ENCODE measurements around the gene THSD4. TPM values are rescaled to one million over a fixed set of nuclear protein-coding genes. Genes with fewer than 3 reads are reported as not detected.

Gene THSD4
- total RNA-seq, 2 experiments from 2014 or later = not detected

DNA sequence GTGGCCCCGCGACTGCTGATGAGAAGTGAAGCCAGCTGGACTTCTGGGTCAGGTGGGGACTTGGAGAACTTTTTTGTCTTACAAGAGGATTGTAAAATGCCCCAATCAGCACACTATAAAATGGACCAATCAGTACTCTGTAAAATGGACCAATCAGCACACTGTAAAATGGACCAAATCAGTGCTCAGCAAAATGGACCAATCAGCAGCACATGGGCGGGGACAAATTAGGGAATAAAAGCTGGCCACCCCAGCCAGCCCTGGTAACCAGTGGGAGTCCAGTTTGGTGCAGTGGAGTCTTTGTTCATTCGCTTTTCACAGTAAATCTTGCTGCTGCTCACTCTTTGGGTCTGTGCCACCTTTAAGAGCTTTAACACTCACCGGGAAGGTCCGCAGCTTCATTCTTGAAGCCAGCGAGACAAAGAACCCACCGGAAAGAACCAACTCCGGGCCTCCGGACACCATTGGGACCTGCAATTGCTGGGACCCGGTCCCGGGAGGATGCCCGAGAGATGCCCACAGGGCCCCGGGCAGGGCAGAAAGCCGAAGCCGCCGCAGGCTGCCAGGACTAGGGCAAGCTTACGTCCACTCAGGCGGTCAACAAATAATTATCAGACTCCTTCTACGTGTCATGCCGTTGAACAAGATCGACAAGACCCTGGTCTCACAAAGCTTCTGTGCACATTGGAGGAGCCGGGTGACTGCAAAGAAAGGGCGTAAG is 686.8 kb downstream of the THSD4 start:
- H3K27me3 Mint-ChIP-seq = peaks cover 18% of the 10 kb centered on the region

DNA sequence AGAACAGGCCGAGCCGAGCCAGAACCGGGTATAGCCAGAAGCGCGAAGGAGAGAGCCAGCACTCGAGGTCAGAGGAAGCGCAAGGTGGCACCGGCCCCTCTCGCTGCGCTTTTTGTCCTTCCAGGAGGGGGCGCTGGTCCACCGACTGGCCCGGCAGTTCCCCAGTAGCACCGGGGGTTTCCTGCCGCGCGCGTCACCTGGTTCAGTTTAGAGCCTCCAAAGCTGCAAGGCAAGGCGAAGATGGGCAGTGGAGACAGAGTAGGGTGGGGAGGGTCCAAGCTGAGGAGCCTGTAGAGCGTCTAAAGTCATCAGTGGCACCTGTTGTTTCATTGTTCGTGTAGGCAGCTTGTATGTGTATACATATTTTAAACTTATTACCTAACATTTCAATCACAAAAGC is 687.5 kb downstream of the THSD4 start:
- CTCF ChIA-PET = interaction anchor here (0.8 to 3.0 kb wide), 10 partner anchors 12 to 360 kb away, joined by 3 to 19 read pairs (median 4); no protein-coding TSS in a partner anchor
- POLR2A ChIA-PET = no interaction called here

More for the DNA sequence above, 686.8 kb downstream of the THSD4 start:
- Mint-ChIP-seq H3K36me3 (ENCODE audit: low read depth) (no peaks in the 10 kb centered on the region), H3K4me1 (ENCODE audit: low read depth) (no peaks in the 10 kb centered on the region), H3K27ac (no peak overlapping the region), H3K4me3 (no peak overlapping the region), H3K9me3 (no peaks in the 10 kb centered on the region)
- ChIA-PET CTCF (interaction anchor here (0.8 to 3.0 kb wide), 16 partner anchors 11 to 361 kb away, joined by 3 to 19 read pairs (median 4); no protein-coding TSS in a partner anchor), POLR2A (interaction anchor here (0.6 kb wide), 1 partner anchor 61 kb away, joined by 3 read pairs; no protein-coding TSS in a partner anchor)
- no peak for DNase-seq
- TF ChIP-seq, protein P1, sequence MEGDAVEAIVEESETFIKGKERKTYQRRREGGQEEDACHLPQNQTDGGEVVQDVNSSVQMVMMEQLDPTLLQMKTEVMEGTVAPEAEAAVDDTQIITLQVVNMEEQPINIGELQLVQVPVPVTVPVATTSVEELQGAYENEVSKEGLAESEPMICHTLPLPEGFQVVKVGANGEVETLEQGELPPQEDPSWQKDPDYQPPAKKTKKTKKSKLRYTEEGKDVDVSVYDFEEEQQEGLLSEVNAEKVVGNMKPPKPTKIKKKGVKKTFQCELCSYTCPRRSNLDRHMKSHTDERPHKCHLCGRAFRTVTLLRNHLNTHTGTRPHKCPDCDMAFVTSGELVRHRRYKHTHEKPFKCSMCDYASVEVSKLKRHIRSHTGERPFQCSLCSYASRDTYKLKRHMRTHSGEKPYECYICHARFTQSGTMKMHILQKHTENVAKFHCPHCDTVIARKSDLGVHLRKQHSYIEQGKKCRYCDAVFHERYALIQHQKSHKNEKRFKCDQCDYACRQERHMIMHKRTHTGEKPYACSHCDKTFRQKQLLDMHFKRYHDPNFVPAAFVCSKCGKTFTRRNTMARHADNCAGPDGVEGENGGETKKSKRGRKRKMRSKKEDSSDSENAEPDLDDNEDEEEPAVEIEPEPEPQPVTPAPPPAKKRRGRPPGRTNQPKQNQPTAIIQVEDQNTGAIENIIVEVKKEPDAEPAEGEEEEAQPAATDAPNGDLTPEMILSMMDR (IDR thresholded peaks at IDR 0.05) = no peak
- intact Hi-C loops (cut with micrococcal nuclease) = no loop called here
- ATAC-seq = no peak

DNA sequence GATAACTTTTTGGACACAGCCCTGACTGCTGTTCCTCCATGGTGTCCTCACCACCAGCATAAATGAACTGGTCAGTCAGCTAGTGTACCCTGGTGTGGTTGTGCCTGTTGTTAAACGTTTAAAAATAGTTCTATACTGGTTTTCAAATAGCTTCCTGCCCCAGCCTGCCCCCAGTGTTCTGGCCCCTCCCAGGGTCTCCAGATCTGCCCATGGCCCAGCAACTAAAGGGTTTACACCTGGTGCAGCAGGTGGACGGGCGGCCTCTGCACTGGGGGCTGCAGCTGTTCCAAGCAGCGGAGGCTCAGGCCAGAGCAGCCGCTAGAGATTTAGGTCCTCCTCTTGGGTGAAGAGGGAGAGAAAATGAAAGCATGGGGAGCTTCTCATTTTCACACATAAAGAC is 689.0 kb downstream of the THSD4 start:
- H3K36me3 Mint-ChIP-seq (ENCODE audit: low read depth) = no peaks in the 10 kb centered on the region
- peaks cover 17% of the 10 kb centered on the region for H3K27me3 Mint-ChIP-seq
- H3K27ac Mint-ChIP-seq = no peak overlapping the region
- no peaks in the 10 kb centered on the region for H3K9me3 Mint-ChIP-seq
- no peak for ATAC-seq
- CTCF ChIA-PET = interaction anchor here (0.7 to 2.8 kb wide), 4 partner anchors 33 to 353 kb away, joined by 3 to 9 read pairs (median 3); no protein-coding TSS in a partner anchor
- no peak overlapping the region for H3K4me3 Mint-ChIP-seq
- DNase-seq = no peak
- H3K4me1 Mint-ChIP-seq (ENCODE audit: low read depth) = no peaks in the 10 kb centered on the region
- POLR2A ChIA-PET = no interaction called here
- TF ChIP-seq, protein P1 (IDR thresholded peaks at IDR 0.05) = no peak
- intact Hi-C loops (cut with micrococcal nuclease) = no loop called here

More for the DNA sequence above, 687.5 kb downstream of the THSD4 start:
- H3K36me3 Mint-ChIP-seq (ENCODE audit: low read depth) = no peaks in the 10 kb centered on the region
- TF ChIP-seq, protein P1 (IDR thresholded peaks at IDR 0.05) = peak; percentile 62
- peak; percentile 62 for DNase-seq
- H3K4me3 Mint-ChIP-seq = no peak overlapping the region
- intact Hi-C loops (cut with micrococcal nuclease) = no loop called here
- no peaks in the 10 kb centered on the region for H3K4me1 Mint-ChIP-seq (ENCODE audit: low read depth)
- peak; percentile 56 for ATAC-seq
- H3K27ac Mint-ChIP-seq = no peak overlapping the region
- no peaks in the 10 kb centered on the region for H3K9me3 Mint-ChIP-seq
- H3K27me3 Mint-ChIP-seq = peaks cover 18% of the 10 kb centered on the region

DNA sequence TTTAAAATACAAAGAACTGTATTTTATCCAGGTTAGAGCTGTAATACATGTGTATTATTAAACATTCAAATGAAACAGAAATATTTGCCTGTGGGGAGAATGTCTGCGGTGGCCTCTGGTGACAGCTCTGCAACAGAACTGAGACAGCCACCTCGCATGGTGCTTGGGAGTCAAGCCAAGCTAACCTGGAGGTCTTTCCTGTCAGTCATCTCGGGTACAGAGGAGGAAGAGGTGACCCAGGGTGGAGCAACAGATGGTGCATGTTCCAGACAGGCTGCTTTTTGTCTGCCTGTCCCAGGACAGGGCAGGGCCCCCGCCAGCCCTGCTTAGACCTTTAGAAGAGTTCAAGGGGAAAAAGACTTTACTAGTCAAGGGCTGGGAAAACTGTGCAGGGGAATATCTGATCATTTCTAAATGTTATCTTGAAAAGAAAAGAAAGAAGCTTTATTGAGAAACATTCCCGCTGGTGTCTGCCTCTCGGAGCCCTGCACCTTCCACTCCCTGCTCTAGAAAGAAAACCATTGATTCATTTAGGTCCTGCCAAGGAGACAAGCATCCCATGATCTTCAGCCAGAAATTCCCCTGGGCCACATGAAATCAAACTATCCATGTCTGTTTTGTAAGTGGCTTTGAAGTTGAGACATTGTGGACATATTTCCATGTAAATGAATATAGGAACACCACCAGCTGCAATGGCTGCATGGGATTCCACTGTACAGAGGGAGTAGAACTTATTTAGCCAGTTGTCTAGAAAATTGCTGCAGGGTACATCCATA is 689.6 kb downstream of the THSD4 start:
- Mint-ChIP-seq H3K4me3 (no peak overlapping the region), H3K27me3 (peaks cover 17% of the 10 kb centered on the region), H3K9me3 (no peaks in the 10 kb centered on the region), H3K27ac (no peak overlapping the region), H3K36me3 (ENCODE audit: low read depth) (no peaks in the 10 kb centered on the region), H3K4me1 (ENCODE audit: low read depth) (no peaks in the 10 kb centered on the region)
- ATAC-seq (no peak), DNase-seq (no peak)
- ChIA-PET CTCF (interaction anchor here (0.7 to 2.8 kb wide), 5 partner anchors 21 to 352 kb away, joined by 3 to 9 read pairs (median 3); no protein-coding TSS in a partner anchor), POLR2A (no interaction called here)
- intact Hi-C loops (cut with micrococcal nuclease) = no loop called here
- TF ChIP-seq, protein P1 (IDR thresholded peaks at IDR 0.05) = no peak

All from activated CD8-positive, alpha-beta T cell treated with anti-CD3 and anti-CD28 coated beads for 36 hours (primary cell).